H9 (cell line): ENCODE measurements around the gene GOLGA7B. TPM values are rescaled to one million over a fixed set of nuclear protein-coding genes. Genes with fewer than 3 reads are reported as not detected.

Experiments used
- DNase-seq: peaks from one replicate; pipeline ENCODE4 v3.0.0-alpha.2; 2017
- H2AFZ ChIP-seq: one replicate; pipeline ENCODE4 v1.6.1; 2013; ENCODE audit warnings: mild to moderate bottlenecking, low read length, control low read depth, moderate library complexity
- H2AK5ac ChIP-seq: 2 replicates; pipeline ENCODE4 v1.6.1; 2013; ENCODE audit warnings: low read length, control low read depth, mixed read lengths; ENCODE audit not compliant: insufficient read length
- H2BK120ac ChIP-seq: one replicate; pipeline ENCODE4 v1.6.1; 2013; ENCODE audit warnings: low read depth, mild to moderate bottlenecking, low read length, control low read depth, inconsistent platforms; ENCODE audit not compliant: poor library complexity, severe bottlenecking
- H2BK12ac ChIP-seq: 2 replicates; pipeline ENCODE4 v1.6.1; 2013; ENCODE audit warnings: low read length, control low read depth, mixed read lengths, low read depth; ENCODE audit not compliant: insufficient read length
- H2BK15ac ChIP-seq: 2 replicates; pipeline ENCODE4 v1.6.1; 2013; ENCODE audit warnings: low read depth, low read length, control low read depth
- H2BK20ac ChIP-seq: one replicate; pipeline ENCODE4 v1.6.1; 2013; ENCODE audit warnings: low read depth, mild to moderate bottlenecking, low read length, control low read depth, inconsistent platforms; ENCODE audit not compliant: poor library complexity, severe bottlenecking
- H2BK5ac ChIP-seq: 2 replicates; pipeline ENCODE4 v1.6.1; 2013; ENCODE audit warnings: low read length, control low read depth, mixed read lengths; ENCODE audit not compliant: insufficient read length
- H3K14ac ChIP-seq: 2 replicates; pipeline ENCODE4 v1.6.1; 2013; ENCODE audit warnings: low read length, control low read depth; ENCODE audit not compliant: insufficient read depth
- H3K18ac ChIP-seq: 2 replicates; pipeline ENCODE4 v1.6.1; 2013; ENCODE audit warnings: low read depth, mild to moderate bottlenecking, mixed read lengths, low read length, control low read depth; ENCODE audit not compliant: insufficient read length
- H3K23ac ChIP-seq: 2 replicates; pipeline ENCODE4 v1.6.1; 2013; ENCODE audit warnings: low read length, control low read depth, mixed read lengths, low read depth; ENCODE audit not compliant: insufficient read length
- H3K23me2 ChIP-seq: 2 replicates; pipeline ENCODE4 v1.6.1; 2013; ENCODE audit warnings: low read depth, mild to moderate bottlenecking, mixed read lengths, low read length, control low read depth; ENCODE audit not compliant: insufficient read length, poor library complexity, severe bottlenecking
- H3K27ac ChIP-seq: 2 replicates; pipeline ENCODE4 v1.5.1; 2013; ENCODE audit warnings: low read length, control low read depth, mixed read lengths, low read depth; ENCODE audit not compliant: insufficient read length
- H3K27me3 ChIP-seq: 2 replicates; pipeline ENCODE4 v1.6.1; 2013; ENCODE audit warnings: low read length, control low read depth, inconsistent platforms; ENCODE audit not compliant: insufficient read depth
- H3K4ac ChIP-seq: 2 replicates; pipeline ENCODE4 v1.6.1; 2013; ENCODE audit warnings: low read depth, mild to moderate bottlenecking, control low read depth, inconsistent platforms, low read length, moderate library complexity
- H3K4me1 ChIP-seq: 2 replicates; pipeline ENCODE4 v1.6.1; 2013; ENCODE audit warnings: low read length, control low read depth, inconsistent platforms; ENCODE audit not compliant: insufficient read depth
- H3K4me2 ChIP-seq: 2 replicates; pipeline ENCODE4 v1.6.1; 2013; ENCODE audit warnings: low read length, control low read depth, mixed read lengths; ENCODE audit not compliant: insufficient read length, insufficient read depth
- H3K56ac ChIP-seq: 2 replicates; pipeline ENCODE4 v1.6.1; 2013; ENCODE audit warnings: low read depth, mild to moderate bottlenecking, mixed read lengths, low read length, control low read depth; ENCODE audit not compliant: insufficient read length
- H3K79me1 ChIP-seq: 2 replicates; pipeline ENCODE4 v1.6.1; 2013; ENCODE audit warnings: low read depth, mild to moderate bottlenecking, moderate library complexity, low read length, control low read depth, inconsistent platforms; ENCODE audit not compliant: insufficient read depth, poor library complexity, severe bottlenecking
- H3K79me2 ChIP-seq: 2 replicates; pipeline ENCODE4 v1.6.1; 2013; ENCODE audit warnings: low read length, control low read depth, inconsistent platforms; ENCODE audit not compliant: insufficient read depth
- H3K9ac ChIP-seq: 2 replicates; pipeline ENCODE4 v1.6.1; 2013; ENCODE audit warnings: low read length, control low read depth, mixed read lengths; ENCODE audit not compliant: insufficient read length; ENCODE audit errors: extremely low read depth
- H3K9me3 ChIP-seq: one replicate; pipeline ENCODE4 v1.6.1; 2013; ENCODE audit warnings: low read depth, low read length, inconsistent platforms; ENCODE audit not compliant: control insufficient read depth
- H3T11ph ChIP-seq: one replicate; pipeline ENCODE4 v1.6.1; 2013; ENCODE audit warnings: mild to moderate bottlenecking, low read length, control low read depth, inconsistent platforms
- H4K20me1 ChIP-seq: one replicate; pipeline ENCODE4 v1.6.1; 2013; ENCODE audit not compliant: control insufficient read depth, insufficient read length, insufficient read depth
- H4K5ac ChIP-seq: 2 replicates; pipeline ENCODE4 v1.6.1; 2013; ENCODE audit warnings: low read depth, mild to moderate bottlenecking, mixed read lengths, low read length, control low read depth; ENCODE audit not compliant: insufficient read length
- H4K8ac ChIP-seq: replicated peaks from 2 replicates; pipeline ENCODE4 v1.6.1; 2013; ENCODE audit warnings: low read length, control low read depth, mixed read lengths, low read depth; ENCODE audit not compliant: insufficient read length
- H4K91ac ChIP-seq: 2 replicates; pipeline ENCODE4 v1.6.1; 2013; ENCODE audit warnings: low read depth, mild to moderate bottlenecking, moderate library complexity, mixed read lengths, low read length, control low read depth; ENCODE audit not compliant: insufficient read length
- H3K27ac Mint-ChIP-seq, 3 experiments: 2 replicates in 2 of 3; 3 replicates in 1 of 3; pipeline ENCODE4 v1.8.0; 2020 to 2021; ENCODE audit warnings: mixed read lengths in 3 of 3, mild to moderate bottlenecking in 1 of 3, moderate library complexity in 1 of 3
- H3K27me3 Mint-ChIP-seq: 2 replicates; pipeline ENCODE4 v1.8.0; 2021; ENCODE audit warnings: low read depth, mild to moderate bottlenecking, moderate library complexity, mixed read lengths
- H3K36me3 Mint-ChIP-seq, 3 experiments: 2 replicates in 2 of 3; 3 replicates in 1 of 3; pipeline ENCODE4 v1.8.0; 2020 to 2021; ENCODE audit warnings: low read depth in 3 of 3, mixed read lengths in 3 of 3; ENCODE audit not compliant: insufficient read depth in 1 of 3
- H3K4me1 Mint-ChIP-seq, 2 experiments: 2 replicates each; pipeline ENCODE4 v1.8.0; 2020; ENCODE audit warnings: mixed read lengths in 2 of 2
- H3K4me3 Mint-ChIP-seq, 2 experiments: 2 replicates in 1 of 2; 3 replicates in 1 of 2; pipeline ENCODE4 v1.8.0; 2020 to 2021; ENCODE audit warnings: mild to moderate bottlenecking in 2 of 2, mixed read lengths in 2 of 2, moderate library complexity in 1 of 2
- H3K9me3 Mint-ChIP-seq, 2 experiments: 2 replicates in 1 of 2; 3 replicates in 1 of 2; pipeline ENCODE4 v1.8.0; 2020; ENCODE audit warnings: mild to moderate bottlenecking in 2 of 2, mixed read lengths in 2 of 2, moderate library complexity in 1 of 2
- WGBS: extraction: QIAGEN DNeasy Blood & Tissue Kit; methylation state at CpG from one replicate; pipeline ENCODE4 v1.1.7; 2013; ENCODE audit warnings: missing lambda C conversion rate, low lambda C conversion rate, mixed read lengths; ENCODE audit not compliant: insufficient read length; ENCODE audit errors: extremely low coverage; 5-methylcytosine and 5-hydroxymethylcytosine counted together
- total RNA-seq: library from RNA; stranded (reverse); gene quantifications from 2 replicates; pipeline ENCODE4 v1.2.1, GENCODE V29; 2021
- TF ChIP-seq, protein P1 (sequence below): fragments of 200-600 bp; sonication (generic); conservative IDR thresholded peaks from 3 replicates; pipeline ENCODE4 v1.8.0; 2021; ENCODE audit warnings: antibody characterized with exemption, mild to moderate bottlenecking

The GOLGA7B gene
- total RNA-seq, 1 experiment from 2014 or later = 0.04 TPM

DNA sequence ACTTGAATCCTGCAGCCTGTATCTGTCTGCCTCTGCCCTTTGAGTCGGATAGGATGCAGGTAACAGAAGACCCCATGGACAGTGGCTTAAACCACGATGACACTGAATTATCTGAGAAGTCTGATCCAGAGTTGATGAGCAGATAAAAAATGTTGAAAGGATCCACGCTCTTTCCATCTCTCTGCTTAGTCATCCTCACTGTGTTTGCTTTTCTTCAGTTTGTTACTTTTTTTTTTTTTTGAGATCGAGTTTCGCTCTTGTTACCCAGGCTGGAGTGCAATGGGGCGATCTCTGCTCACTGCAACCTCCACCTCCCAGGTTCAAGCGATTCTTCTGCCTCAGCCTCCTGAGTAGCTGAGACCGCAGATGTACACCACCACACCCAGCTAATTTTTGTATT, 36.9 kb upstream of the GOLGA7B start:
- Histone ChIP-seq H3K23ac (no peak overlapping the region), H3K4me1 (no peaks in the 10 kb centered on the region), H4K5ac (no peak overlapping the region), H2BK15ac (no peak overlapping the region), H3K9ac (no peak overlapping the region), H3K14ac (no peak overlapping the region), H3K4me2 (no peak overlapping the region), H3T11ph (no peak overlapping the region), H3K27me3 (no peaks in the 10 kb centered on the region), H2BK120ac (no peak overlapping the region), H3K18ac (no peak overlapping the region), H2BK12ac (no peak overlapping the region), H3K9me3 (no peaks in the 10 kb centered on the region), H3K23me2 (no peaks in the 10 kb centered on the region), H3K56ac (no peak overlapping the region), H4K20me1 (no peaks in the 10 kb centered on the region), H3K79me2 (no peaks in the 10 kb centered on the region), H4K91ac (no peak overlapping the region), H3K79me1 (no peaks in the 10 kb centered on the region), H2BK20ac (no peak overlapping the region), H2AK5ac (no peak overlapping the region), H2BK5ac (no peak overlapping the region), H3K27ac (no peak overlapping the region), H2AFZ (no peak overlapping the region), H4K8ac (no peak overlapping the region), H3K4ac (no peak overlapping the region)
- TF ChIP-seq, protein P1, sequence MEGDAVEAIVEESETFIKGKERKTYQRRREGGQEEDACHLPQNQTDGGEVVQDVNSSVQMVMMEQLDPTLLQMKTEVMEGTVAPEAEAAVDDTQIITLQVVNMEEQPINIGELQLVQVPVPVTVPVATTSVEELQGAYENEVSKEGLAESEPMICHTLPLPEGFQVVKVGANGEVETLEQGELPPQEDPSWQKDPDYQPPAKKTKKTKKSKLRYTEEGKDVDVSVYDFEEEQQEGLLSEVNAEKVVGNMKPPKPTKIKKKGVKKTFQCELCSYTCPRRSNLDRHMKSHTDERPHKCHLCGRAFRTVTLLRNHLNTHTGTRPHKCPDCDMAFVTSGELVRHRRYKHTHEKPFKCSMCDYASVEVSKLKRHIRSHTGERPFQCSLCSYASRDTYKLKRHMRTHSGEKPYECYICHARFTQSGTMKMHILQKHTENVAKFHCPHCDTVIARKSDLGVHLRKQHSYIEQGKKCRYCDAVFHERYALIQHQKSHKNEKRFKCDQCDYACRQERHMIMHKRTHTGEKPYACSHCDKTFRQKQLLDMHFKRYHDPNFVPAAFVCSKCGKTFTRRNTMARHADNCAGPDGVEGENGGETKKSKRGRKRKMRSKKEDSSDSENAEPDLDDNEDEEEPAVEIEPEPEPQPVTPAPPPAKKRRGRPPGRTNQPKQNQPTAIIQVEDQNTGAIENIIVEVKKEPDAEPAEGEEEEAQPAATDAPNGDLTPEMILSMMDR = no peak
- Mint-ChIP-seq H3K4me1 (peaks cover 3 to 9% of the 10 kb centered on the region in 2 experiments; a peak in 3 of 4 replicates), H3K9me3 (no peaks in the 10 kb centered on the region), H3K27me3 (peaks cover 3% of the 10 kb centered on the region; the same call in 1 of the 2 replicates), H3K36me3 (no peaks in the 10 kb centered on the region), H3K27ac (no peak overlapping the region; a peak in 1 of 7 replicates), H3K4me3 (no peak overlapping the region)
- no CpG with 5 or more reads among the region's 8 CpGs for WGBS
- no peak for DNase-seq
